ENCODE results near the gene PDE3A.

PDE3A gene

GRCh38 chr12:20445687-20446086 lies 77.3 kb downstream of the PDE3A start:
- in situ Hi-C loops (cut with HindIII; ENCODE audit: low pct_ligation_motif_present, low pct_unique_long_range_greater_than_20kb, low sequenced_read_pairs), result no loop called here
- no peak for DNase-seq

GRCh38 chr12:20446836-20447235 lies 78.5 kb downstream of the PDE3A start:
- in situ Hi-C loops (cut with HindIII; ENCODE audit: low pct_ligation_motif_present, low pct_unique_long_range_greater_than_20kb, low sequenced_read_pairs), result no loop called here
- DNase-seq, result no peak

- in situ Hi-C loops (cut with HindIII; ENCODE audit: low pct_ligation_motif_present, low pct_unique_long_range_greater_than_20kb, low sequenced_read_pairs), result no loop called here
Measured at GRCh38 chr12:20448781-20449180, 80.4 kb downstream of the PDE3A start.

GRCh38 chr12:20450591-20451180 lies 82.3 kb downstream of the PDE3A start:
- DNase-seq, result no peak
- in situ Hi-C loops (cut with HindIII; ENCODE audit: low pct_ligation_motif_present, low pct_unique_long_range_greater_than_20kb, low sequenced_read_pairs), result no loop called here

More at GRCh38 chr12:20448781-20449180, 80.4 kb downstream of the PDE3A start:
- no peak for DNase-seq

GRCh38 chr12:20451761-20452160 lies 83.4 kb downstream of the PDE3A start:
- no peak for DNase-seq
- in situ Hi-C loops (cut with HindIII; ENCODE audit: low pct_ligation_motif_present, low pct_unique_long_range_greater_than_20kb, low sequenced_read_pairs), result no loop called here

- in situ Hi-C loops (cut with HindIII; ENCODE audit: low pct_ligation_motif_present, low pct_unique_long_range_greater_than_20kb, low sequenced_read_pairs), result no loop called here
- DNase-seq, result no peak
Measured at GRCh38 chr12:20452496-20453010, 84.2 kb downstream of the PDE3A start.

GRCh38 chr12:20453756-20454310 lies 85.5 kb downstream of the PDE3A start:
- no peak for DNase-seq
- in situ Hi-C loops (cut with HindIII; ENCODE audit: low pct_ligation_motif_present, low pct_unique_long_range_greater_than_20kb, low sequenced_read_pairs), result no loop called here

GRCh38 chr12:20455001-20455706 lies 86.8 kb downstream of the PDE3A start:
- in situ Hi-C loops (cut with HindIII; ENCODE audit: low pct_ligation_motif_present, low pct_unique_long_range_greater_than_20kb, low sequenced_read_pairs), result no loop called here

GRCh38 chr12:20457582-20457981 lies 89.2 kb downstream of the PDE3A start:
- DNase-seq, result no peak
- in situ Hi-C loops (cut with HindIII; ENCODE audit: low pct_ligation_motif_present, low pct_unique_long_range_greater_than_20kb, low sequenced_read_pairs), result no loop called here

More at GRCh38 chr12:20455001-20455706, 86.8 kb downstream of the PDE3A start:
- DNase-seq, result no peak

- no peak for DNase-seq
- in situ Hi-C loops (cut with HindIII; ENCODE audit: low pct_ligation_motif_present, low pct_unique_long_range_greater_than_20kb, low sequenced_read_pairs), result no loop called here
Measured at GRCh38 chr12:20458011-20458410, 89.7 kb downstream of the PDE3A start.

GRCh38 chr12:20459920-20460319 lies 91.6 kb downstream of the PDE3A start:
- DNase-seq, result no peak
- in situ Hi-C loops (cut with HindIII; ENCODE audit: low pct_ligation_motif_present, low pct_unique_long_range_greater_than_20kb, low sequenced_read_pairs), result no loop called here

- DNase-seq, result no peak
- in situ Hi-C loops (cut with HindIII; ENCODE audit: low pct_ligation_motif_present, low pct_unique_long_range_greater_than_20kb, low sequenced_read_pairs), result no loop called here
Measured at GRCh38 chr12:20460956-20461355, 92.6 kb downstream of the PDE3A start.

GRCh38 chr12:20463913-20464524 lies 95.7 kb downstream of the PDE3A start:
- peak; percentile 36 for DNase-seq
- in situ Hi-C loops (cut with HindIII; ENCODE audit: low pct_ligation_motif_present, low pct_unique_long_range_greater_than_20kb, low sequenced_read_pairs), result no loop called here

GRCh38 chr12:20469300-20469699 lies 101.0 kb downstream of the PDE3A start:
- in situ Hi-C loops (cut with HindIII; ENCODE audit: low pct_ligation_motif_present, low pct_unique_long_range_greater_than_20kb, low sequenced_read_pairs), result no loop called here
- no peak for DNase-seq

- in situ Hi-C loops (cut with HindIII; ENCODE audit: low pct_ligation_motif_present, low pct_unique_long_range_greater_than_20kb, low sequenced_read_pairs), result no loop called here
- no peak for DNase-seq
Measured at GRCh38 chr12:20469756-20470155, 101.4 kb downstream of the PDE3A start.

GRCh38 chr12:20472102-20472782 lies 103.9 kb downstream of the PDE3A start:
- no peak for DNase-seq
- in situ Hi-C loops (cut with HindIII; ENCODE audit: low pct_ligation_motif_present, low pct_unique_long_range_greater_than_20kb, low sequenced_read_pairs), result no loop called here

- in situ Hi-C loops (cut with HindIII; ENCODE audit: low pct_ligation_motif_present, low pct_unique_long_range_greater_than_20kb, low sequenced_read_pairs), result no loop called here
- DNase-seq, result no peak
Measured at GRCh38 chr12:20473133-20473532, 104.8 kb downstream of the PDE3A start.

- DNase-seq, result no peak
- in situ Hi-C loops (cut with HindIII; ENCODE audit: low pct_ligation_motif_present, low pct_unique_long_range_greater_than_20kb, low sequenced_read_pairs), result no loop called here
Measured at GRCh38 chr12:20474016-20474415, 105.7 kb downstream of the PDE3A start.

- DNase-seq, result no peak
- in situ Hi-C loops (cut with HindIII; ENCODE audit: low pct_ligation_motif_present, low pct_unique_long_range_greater_than_20kb, low sequenced_read_pairs), result no loop called here
Measured at GRCh38 chr12:20474443-20474842, 106.1 kb downstream of the PDE3A start.
